GM21526 (cell line): ENCODE data around the gene PTPRD.
A peak's percentile ranks its signal among the peaks of the same experiment; 100 is the strongest.

Source experiments
- ATAC-seq: cut with Tn5 transposase; IDR thresholded peaks from one replicate; pipeline ENCODE4 v1.9.1; 2021; ENCODE audit warnings: moderate library complexity; ENCODE audit not compliant: unreplicated experiment, low FRiP score

PTPRD gene

DNA sequence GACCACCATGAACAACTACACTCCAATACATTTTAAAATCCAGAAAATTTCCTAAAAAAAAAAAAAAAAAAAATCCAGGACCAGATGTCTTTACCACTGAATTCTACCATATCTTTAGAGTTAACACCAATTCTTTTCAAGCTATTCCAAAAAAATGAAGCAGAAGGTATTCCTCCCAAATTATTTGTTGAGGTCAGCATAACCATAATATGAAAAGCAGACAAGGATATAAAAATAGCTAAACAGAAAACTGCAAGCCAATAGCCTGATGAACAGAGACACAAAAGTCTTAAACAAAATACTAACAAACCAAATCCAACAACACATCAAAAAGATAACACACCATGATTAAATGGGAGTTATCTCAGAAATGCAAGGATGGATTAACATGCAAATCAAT lies 695.4 kb downstream of the PTPRD start:
- ATAC-seq = no peak

DNA sequence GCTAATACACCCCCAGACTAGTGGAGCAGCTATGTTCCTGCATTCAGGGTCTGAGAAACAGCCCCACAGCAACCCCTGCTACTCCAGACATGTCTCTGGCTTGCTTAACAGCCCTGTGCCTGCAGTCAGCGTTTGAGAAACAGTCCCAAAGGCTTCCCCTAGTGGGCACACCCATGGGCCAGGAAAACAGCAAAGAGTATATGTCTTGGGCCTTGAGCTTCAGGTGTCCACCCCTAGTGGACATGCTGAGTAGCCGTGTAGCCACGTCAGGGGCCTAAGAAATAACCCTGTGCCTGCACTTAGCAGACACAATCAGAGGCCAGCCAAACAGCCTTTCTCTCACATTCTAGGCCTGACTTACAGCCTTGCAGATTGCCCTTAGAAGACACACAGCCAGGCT lies 698.6 kb downstream of the PTPRD start:
- ATAC-seq = no peak

DNA sequence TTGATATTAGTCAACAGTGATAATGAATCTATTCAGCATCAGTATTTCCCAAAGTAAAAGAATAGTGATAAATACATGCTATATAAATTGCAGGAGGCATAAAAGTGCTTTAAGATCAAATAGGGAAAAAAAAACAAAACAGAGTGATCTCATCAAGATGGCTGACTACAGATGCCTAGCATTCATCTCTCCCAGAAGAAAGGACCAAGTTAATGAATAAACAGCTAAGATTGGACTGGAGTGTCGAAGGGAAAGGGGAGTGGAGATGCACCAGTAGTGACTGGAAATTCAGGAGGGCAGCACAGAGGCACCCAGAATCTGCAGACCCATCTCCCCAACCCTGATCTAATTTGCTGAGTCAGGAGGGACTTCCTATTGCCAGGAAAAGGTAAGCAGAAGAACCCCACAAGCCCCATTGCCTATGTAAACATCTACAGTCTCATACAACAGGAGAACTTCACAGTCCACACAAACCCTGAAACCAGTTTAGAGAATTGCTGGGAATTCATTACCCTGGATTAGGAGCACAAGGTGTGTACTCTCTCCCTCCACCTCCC lies 699.4 kb downstream of the PTPRD start:
- no peak for ATAC-seq

DNA sequence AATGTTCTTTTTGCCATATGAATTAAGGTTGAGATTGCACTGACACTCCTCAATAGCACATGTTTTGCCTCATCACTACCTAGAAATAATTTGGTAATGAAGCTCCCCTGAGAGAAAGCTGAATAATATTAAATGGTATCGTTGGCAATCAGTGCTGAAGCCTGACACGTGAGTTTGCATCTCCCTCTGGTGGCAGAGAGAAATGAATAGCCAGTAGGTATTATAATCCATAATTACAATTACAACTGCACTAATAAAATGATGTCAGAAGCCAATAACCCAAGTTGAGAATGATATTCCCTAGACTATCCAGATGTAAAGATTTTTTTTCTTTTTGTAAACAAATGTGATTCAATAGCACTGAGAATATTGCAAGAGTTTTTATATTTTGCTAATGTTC lies 700.3 kb downstream of the PTPRD start:
- no peak for ATAC-seq

DNA sequence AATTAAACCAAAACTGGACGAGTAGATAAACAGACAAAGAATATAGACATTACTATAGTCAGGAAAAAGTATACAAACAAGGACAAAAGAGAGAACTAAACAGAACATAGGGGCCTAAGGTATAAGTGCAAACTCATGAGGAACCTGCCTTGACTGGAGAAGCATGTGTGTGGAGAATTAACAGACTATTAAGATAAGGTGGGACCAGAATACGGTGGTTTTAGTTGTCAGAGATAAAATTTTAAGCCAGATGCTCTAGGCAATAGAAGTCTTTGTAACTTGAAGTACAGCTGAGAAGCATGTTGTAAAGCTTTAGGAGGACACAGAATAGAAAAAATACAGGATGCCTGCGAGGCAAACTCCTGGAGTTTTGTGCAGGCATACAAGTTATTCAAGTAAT lies 707.1 kb downstream of the PTPRD start:
- ATAC-seq = no peak

DNA sequence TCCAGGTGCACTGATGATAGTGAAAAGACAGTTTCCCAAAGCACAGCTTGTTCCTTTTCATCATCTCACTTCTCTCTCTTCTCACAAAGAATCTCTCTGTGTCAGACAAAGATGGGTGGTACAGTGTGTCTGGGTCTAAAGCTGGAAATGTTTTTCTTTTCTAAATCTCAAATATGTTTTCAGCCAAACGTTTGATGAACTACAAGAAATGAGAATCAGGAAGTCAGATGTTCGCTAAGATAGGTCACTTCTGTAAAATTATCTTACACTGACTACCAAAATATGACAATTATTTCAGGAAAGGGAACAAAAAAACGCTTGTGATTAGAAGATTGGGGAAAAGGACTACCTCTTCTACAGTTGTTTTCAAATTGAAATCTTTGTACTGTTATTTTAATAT lies 708.8 kb downstream of the PTPRD start:
- no peak for ATAC-seq

DNA sequence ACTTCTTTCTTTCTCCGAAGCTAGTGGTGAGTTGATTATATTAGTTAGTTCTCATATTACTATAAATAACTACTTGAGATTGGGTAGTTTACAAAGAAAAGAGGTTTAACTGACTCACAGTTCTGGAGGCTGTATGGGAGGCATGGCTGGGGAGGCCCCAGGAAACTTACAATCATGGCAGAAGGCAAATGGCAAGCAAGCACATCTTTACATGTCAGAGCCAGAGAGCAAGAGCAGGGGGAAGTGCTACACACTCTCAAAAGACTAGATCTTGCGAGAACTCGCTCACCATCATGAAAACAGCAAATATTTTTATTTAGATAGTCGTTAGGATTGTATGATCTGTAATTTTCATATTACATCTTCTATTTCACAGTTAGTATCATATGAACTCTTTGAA lies 711.2 kb downstream of the PTPRD start:
- ATAC-seq = no peak

DNA sequence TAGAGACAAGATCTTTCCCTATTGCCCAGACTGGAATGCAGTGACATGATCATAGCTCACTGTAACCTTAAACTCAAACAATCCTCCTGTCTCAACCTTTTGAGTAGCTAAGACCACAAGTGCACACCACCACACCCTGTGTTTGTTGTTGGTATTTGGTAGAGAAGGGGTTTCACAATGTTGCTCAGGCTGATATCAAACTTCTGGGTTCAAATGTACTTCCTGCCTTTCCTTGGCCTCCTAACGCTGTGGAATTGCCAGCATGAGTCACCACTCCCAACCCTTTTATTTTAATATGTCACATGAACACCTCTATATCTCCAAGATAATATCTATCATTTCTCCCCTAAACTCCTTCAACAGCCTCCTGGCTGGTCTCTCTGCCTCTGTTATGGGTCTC lies 719.0 kb downstream of the PTPRD start:
- no peak for ATAC-seq

DNA sequence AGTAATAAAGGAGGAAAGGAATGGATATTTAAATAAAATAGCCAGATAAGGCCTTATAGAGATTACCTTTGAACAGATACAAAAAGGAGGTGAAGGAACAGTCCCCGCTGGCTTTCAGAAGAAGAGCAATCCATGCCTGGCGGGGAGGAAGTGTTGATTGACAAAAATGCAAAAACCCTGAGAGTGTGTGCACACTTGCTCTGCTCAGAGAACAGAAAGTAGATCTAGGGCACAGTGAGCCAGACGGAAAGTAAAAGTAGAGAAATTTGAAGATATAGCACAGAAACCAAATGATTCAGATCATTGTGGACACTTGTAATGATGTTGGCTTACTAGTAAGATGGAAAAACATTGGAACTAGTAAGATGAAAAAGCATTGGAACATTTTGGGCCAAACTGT lies 720.6 kb downstream of the PTPRD start:
- no peak for ATAC-seq

DNA sequence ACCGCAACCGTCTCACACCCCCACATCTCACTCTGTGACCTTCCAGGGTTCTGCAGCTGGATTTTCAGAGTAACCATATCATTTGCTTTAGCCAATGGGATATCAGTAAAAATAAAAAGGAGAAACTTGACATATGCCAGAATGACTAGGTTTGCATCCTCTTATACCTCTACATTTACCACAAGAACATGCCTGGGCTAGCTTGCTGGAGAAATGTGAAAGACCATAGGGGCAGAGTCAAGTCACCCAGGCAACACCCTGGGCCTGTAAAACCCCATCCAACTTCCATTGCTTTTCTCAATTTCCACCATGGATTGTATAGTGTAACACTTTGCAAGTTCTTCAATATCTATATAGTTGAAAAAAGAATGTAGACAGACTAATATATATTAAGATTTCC lies 731.1 kb downstream of the PTPRD start:
- ATAC-seq = no peak

DNA sequence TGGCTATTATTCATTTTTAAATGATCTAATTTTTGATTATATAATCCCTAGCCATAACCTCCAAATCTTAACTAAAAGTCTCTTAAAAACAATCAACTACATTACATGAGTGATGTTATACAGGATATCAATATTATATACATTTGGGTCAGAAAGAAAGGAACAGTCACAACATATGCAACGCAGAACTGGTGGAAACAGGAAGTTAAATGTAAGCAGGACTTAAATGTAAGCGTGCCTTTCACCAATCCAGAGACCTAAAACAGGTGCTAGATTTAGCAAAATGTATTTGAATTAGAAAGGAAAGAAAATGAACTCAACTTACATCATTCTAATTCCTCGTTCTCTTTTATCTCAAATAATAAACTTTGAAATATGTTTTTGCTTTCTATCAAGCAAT lies 738.5 kb downstream of the PTPRD start:
- ATAC-seq = no peak

DNA sequence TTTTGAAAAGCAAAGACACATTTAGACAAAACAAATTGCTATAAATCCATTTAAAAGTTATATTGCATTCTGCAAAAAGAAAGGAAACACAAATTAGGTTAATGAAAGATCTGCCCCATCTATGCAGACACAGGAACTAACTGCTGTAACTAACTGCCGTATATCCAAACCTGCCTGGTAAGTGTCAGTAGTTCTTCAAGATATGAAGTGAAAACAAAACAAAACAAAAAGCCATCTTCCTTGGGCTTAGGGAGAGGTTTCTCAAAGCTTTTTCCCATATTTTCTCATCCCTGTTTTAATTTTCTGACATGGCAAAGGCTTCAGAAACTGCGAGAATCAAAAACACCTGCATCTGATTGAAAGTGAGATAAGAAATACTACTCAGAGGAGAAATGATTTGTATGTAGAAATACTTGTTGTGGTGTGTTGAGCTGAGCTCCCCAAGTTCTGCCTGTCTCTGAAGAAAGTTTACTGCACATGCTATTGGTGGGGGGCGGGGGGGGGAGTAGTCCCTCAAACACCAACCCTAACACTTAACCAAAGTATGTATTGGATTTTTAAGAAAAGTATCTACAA lies 750.5 kb downstream of the PTPRD start:
- no peak for ATAC-seq

DNA sequence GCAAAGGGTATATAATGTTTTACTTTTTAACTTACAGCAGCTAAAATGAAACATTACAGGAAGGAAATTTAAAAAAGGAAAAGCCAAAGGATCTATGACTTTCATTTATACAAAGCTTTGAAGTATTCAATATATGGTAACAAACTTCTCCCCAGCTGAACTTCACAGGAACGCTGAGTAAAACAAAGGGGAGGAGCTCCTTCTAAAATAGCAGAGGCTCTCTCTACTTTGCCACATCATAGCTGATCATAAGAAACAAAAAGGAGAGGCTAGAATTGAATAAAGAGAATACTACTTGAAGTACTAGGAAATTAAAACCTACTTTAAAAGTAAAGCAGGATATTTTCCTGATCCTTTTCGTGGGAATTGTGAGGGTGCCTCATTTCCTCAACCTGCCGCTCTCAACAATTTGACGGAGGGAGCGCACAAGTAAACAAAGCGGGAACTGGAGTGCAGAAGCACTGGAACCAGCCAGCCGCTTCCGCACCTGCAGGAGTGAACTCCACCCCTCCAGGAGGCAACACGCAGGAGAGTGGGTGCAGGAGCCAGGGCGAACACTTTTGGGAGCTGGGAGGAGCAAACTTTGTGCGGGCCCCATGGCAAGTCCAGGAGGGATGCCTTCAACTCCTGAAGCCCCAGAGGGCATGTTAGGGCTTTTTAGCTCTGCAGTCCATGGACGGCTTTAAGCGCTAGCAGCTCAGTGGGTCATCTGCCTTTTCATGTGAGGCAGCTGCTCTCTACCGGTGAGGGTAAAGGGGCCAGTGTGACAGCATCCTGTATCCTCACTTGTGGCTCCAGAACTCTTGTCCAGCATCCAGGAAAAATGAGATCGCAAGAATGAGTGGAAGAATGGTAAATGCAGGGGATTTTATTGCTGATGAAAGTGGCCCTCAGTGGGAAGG lies 757.4 kb downstream of the PTPRD start:
- ATAC-seq = no peak

DNA sequence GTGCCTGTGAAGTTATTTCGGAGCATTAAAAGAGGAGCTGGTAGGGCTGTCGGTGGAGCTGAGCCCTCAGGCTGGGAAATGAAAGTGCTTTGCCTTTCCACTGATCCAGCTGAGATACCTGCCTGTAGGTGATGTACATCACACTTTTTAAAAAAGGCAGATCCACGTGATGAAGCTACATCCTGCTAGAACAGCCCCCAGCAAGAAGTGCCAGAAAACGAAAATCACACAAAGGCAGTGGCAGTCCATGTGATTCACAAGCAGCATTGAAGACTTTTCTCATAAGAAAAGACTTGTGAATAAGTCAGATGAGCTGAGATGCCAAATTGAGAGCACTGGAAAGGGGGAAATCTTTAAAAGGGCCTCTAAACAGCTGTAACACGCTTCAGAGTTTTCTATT lies 765.1 kb downstream of the PTPRD start:
- no peak for ATAC-seq

DNA sequence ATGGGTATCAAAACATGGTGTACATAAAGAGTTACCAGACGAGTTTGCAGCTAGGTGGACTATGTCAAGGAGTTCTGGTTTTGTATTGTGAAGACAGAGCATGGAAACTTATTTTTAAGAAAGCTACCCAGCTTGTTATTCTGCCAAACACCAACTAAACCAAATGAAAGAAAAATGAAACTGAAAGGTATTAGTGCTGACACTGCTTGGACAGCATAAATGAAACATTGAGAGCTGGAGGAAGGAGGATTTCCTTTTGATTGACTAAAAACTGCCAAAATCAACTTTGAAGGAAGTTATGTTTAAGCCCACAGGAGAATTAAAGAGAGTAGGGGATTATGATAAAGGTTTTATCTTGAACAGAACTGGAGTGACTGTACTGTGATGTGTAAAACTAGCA lies 766.2 kb downstream of the PTPRD start:
- ATAC-seq = peak; percentile 50

DNA sequence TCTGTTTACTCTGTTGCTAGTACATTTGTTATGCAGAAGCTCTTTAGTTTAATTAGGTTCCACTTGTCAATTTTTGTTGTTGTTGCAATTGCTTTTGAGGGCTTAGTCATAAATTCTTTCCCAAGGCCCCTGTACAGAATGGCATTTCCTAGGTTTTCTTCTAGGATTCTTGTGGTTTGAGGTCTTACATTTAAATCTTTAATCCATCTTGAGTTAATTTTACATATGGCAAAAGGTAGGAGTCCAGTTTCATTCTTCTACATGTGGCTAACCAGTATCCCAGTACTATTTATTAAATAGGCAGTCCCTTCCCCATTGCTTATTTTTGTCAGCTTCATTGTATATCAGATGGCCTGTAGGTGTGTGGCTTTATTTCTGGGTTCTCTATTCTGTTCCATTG lies 792.4 kb downstream of the PTPRD start:
- no peak for ATAC-seq

DNA sequence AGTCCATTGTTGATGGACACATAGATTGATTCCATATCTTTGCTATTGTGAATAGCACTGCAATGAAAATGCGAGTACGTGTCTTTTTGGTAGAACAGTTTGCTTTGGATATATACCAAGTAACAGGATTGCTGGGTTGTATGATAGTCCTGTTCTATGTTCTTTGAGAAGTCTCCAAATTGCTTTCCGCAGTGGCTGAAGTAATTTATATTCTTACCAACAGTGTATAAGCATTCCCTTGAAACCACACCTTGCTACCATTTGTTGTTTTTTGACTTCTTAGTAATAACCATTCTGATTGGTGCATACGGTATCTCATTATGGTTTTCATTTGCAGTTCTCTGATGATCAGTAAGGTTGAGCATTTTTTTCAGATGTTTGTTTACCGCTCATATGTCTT lies 792.9 kb downstream of the PTPRD start:
- no peak for ATAC-seq

DNA sequence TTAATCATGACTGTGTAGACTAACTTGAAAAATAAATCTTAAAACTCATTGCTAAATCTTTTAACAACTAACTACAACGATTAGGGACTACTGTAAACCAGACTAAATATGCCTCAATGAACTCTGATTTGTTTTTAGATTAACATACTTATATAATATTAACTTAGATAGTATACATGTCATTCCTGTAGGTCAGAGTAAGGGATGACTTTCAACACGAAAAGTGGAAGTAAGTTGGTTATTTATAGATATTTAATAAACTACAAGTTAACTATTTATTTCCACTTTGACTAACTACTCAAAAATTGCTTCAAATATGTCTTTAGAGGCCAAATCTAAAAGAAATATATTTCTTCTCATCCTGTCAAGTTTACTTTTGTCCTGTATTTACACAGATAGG lies 795.6 kb downstream of the PTPRD start:
- no peak for ATAC-seq

DNA sequence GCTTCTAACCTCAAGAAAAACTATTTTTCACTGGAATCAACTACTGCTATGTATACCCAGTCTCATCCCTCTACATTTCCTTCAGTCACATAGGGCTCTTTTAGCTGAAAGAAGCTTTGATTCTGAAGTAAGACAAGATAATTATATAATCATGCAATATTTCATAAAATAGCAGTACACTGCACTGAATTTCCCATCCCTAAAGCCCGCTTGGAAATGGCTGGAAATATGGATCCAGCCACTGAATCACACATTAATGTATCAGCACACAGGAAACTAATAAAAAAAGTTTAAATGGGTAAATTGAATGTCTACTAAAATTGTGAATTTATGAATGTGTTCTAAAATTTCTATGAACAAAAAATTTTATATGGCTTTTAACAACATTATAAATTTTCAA lies 808.7 kb downstream of the PTPRD start:
- ATAC-seq = no peak

DNA sequence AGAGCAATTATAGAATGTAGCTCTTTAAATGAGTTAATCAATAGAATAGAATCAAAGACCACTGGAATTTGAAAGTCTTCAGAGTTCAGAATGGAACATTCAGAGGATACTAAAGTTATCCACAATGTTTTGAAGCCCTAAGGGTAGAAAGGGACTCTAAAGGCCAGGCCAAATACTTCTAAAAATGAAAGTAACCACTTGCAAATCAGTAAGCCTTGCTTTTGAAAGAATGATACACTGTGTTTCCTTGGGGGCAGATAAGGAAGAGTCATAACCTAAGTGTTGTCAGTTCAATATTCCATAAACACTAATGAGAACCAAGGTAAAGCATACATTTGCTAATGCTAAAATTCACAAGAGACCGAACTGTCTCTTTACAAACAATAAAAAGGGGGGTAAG lies 813.5 kb downstream of the PTPRD start:
- no peak for ATAC-seq

DNA sequence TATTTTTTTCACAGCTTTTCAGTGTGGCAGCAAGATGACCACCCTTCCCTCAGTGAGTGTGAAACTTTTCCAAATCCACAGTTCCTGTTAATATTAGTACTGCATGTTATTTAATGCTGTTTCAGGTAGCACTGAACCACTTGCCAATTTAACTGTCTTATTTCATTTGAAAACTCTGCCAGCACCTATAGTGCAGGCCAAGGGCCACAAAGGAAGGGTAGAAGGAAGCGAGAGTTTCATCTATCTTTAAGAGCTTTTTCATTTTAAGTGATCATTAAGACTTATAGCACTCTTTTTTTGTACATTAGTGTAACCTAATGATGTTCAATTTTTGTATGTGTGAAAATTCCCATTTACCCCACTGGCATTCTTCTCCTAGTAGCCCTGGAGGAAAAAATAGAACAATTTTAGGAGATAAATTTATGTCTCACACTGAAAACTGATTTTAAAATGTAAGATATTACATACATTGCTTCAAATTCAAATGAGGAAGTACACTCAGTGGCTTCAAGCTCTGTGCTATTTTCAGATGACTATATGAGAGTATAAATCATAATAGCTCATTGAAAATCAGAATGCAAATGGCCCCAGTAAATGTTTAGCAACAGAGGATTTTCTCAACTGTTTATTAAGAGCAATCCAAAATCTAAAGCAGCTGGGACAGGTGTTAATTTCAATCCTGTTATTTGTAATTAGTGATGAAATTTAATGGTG lies 820.5 kb downstream of the PTPRD start:
- no peak for ATAC-seq
